HG02852 (cell line): Measurements from ENCODE around the gene PCP2.

Experiments used
- ATAC-seq: cut with Tn5 transposase; IDR thresholded peaks from one replicate; pipeline ENCODE4 v1.9.1; 2021; ENCODE audit warnings: mild to moderate bottlenecking, moderate library complexity; ENCODE audit not compliant: unreplicated experiment

PCP2 gene

DNA sequence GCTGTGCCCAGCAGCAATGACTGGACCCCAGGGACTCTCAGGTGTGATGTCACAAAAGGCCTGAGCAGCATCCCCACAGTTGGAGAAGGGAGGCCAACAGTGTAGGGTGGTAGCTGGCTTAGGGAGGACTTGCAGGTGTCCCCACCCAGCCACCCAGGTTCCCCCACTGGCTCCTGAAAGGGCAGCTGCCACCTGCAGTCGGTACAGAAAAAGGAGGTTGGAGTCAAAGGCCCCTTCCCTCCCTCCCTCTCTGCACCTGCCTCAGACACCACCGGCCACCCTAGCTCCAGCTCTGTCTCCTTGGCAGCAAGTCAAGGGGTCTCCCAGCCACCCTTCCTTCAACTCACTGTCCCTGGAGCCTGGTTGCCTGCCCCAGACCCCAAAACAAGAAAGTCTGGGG is at the start of gene PCP2:
Gene PCP2, minus strand, starts transcription at position 22 of the 400 bp plus-strand sequence. CDS start 262 bp downstream, outside the sequence.
- no peak for ATAC-seq

DNA sequence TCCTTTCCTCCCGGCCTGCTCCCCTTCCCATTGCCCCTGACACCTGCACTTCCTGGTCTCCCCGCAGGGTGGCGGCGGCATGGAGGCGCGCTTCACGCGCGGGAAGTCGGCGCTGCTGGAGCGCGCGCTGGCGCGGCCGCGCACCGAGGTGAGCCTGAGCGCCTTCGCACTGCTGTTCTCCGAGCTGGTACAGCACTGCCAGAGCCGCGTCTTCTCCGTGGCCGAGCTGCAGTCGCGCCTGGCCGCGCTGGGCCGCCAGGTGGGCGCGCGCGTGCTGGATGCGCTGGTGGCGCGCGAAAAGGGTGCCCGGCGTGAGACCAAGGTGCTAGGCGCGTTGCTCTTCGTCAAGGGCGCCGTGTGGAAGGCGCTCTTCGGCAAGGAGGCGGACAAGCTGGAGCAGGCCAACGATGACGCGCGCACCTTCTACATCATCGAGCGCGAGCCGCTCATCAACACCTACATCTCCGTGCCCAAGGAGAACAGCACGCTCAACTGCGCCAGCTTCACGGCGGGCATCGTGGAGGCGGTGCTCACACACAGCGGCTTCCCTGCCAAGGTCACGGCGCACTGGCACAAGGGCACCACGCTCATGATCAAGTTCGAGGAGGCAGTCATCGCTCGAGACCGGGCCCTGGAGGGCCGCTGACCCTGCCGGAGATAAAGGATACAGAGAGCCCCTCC is 48.8 kb upstream of the PCP2 start:
- no peak for ATAC-seq

DNA sequence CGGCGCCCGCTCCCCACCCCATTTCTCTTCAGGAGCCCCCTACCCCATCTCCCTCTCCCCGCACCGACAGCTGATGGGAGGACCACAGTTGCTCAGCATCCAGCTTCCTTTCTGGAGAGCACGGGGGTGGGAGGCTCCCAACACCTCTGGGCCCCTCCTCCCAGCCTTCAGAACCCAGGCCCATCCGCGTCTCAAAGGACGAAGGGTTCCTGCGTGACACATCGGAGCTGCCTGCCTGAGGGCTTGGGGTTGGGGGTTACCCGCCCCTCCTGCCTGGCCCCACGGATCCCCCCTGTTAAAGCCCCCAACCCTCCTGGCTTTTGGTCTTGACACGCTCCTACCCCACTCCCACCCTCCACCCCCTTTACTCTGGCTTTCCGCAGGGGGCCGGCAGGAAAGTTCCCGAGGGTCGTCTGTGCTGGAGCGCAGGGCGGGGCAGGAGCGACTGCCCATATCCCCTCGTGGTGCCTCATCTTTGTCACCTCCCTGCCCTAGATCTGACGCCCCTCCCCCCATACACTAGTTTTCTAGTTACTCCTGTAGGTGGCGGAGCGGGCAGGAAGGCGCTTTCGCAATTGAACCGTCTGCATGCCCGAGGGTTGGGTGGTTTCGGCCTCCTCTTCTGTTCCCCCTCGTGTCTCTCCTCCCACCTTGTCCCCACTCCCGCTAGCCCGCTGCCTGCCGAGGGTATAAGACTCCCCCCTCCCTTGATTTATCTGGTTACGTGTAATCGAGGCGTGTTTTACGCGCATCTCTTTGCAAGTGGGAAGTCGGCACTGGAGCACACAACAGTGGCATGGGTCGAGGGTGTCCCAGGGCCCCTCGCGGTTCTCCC is 48.0 kb upstream of the PCP2 start:
- ATAC-seq = no peak

DNA sequence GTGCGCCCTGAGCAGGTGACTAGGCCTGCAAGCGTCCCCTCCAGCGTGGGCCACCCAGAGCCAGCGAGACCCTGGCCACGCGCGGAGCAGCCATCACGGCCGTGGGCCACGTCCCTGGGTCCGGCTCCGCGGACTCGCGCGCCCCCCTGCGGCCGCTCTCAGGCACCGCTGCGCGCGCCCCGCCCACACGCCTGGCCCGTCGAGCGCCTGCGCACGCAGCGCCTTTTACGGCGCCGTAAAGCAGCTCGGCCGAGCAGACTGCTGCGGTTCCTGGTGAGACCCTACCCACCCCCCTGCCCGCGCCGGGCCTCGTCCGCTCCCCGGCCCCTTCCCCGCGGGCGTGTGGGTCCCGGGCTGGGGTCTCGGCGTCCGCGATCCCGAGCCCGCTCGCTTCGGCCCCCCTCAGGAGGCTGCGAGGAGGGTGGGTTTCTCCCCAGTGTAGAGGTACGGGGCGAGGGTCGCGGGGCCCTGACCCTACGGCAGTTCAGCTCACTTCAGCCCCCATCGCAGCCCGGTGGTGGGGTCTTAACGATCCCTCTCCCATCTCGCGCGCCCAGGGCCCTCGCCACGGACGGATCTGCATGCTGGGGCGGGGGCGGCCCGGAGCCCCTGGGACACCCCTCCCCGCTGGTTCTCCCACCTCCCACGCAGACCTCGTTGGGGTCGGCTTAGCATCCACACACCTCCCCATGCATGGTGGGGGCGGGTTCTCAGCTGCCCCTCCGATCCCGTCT is 47.3 kb upstream of the PCP2 start, which contains the start of gene TRAPPC5:
Gene TRAPPC5, plus strand, starts transcription at position 228 of the 734 bp plus-strand sequence. CDS start 1,421 bp downstream, outside the sequence.
- ATAC-seq = no peak

GRCh38 chr19:7679771-7680605 is 46.5 kb upstream of the PCP2 start:
- ATAC-seq = no peak

GRCh38 chr19:7678971-7679751 is 45.6 kb upstream of the PCP2 start:
- no peak for ATAC-seq

GRCh38 chr19:7677669-7678311 is 44.3 kb upstream of the PCP2 start:
- no peak for ATAC-seq

- no peak for ATAC-seq
Observed at GRCh38 chr19:7676854-7677253, 43.3 kb upstream of the PCP2 start, which contains the start of gene MCEMP1. Gene MCEMP1 (plus strand): TSS chr19:7677090. CDS start chr19:7677121, 31 bp downstream.

GRCh38 chr19:7676376-7676775 is 42.9 kb upstream of the PCP2 start:
- no peak for ATAC-seq

GRCh38 chr19:7674010-7675005 is 40.8 kb upstream of the PCP2 start:
- no peak for ATAC-seq

- no peak for ATAC-seq
Observed at GRCh38 chr19:7672522-7672921, 39.0 kb upstream of the PCP2 start.

GRCh38 chr19:7670790-7671189 is 37.3 kb upstream of the PCP2 start:
- ATAC-seq = no peak

GRCh38 chr19:7670150-7670783 is 36.7 kb upstream of the PCP2 start:
- no peak for ATAC-seq

DNA sequence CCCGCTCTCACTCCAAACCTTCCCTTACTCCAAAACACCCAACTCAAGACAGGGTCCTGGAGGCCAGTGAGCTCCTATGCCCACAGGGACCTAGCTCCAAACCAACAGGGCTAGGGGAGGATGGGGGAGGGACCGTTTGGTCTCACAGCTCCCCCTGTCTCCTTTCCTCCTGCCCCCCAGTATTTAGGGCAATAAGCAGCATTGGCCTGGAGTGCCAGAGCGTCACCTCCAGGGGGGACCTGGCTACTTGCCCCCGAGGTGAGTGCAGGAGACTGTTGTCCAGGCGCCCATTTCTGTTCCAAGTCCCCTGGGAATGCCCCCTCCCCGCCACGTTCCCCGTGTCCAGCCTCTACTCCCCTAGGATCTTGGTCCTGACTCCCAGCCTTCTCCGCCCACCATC is 36.1 kb upstream of the PCP2 start:
- ATAC-seq = no peak

DNA sequence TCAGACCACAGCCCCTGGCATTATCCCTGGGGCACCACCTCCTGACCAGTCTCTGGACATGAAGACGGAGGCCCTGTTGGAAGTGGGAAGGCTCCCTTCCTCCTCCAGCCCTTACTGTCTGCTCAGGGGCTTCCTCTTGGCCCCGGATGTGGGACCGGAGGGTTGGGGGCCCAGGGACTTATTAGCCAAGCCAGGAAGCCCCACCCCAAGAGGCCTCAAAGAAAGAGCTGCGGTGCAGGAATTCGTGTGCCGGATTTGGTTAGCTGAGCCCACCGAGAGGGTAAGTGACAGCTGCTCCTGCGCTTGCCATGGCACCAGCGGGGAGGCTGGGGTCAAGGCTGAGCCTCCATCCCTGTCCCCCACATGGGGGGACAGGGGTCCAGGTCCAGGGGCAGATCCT is 35.3 kb upstream of the PCP2 start, which contains the start of gene RETN:
Gene RETN, plus strand, starts transcription at position 208 of the 400 bp plus-strand sequence. CDS start 278 bp downstream, outside the sequence.
- no peak for ATAC-seq

DNA sequence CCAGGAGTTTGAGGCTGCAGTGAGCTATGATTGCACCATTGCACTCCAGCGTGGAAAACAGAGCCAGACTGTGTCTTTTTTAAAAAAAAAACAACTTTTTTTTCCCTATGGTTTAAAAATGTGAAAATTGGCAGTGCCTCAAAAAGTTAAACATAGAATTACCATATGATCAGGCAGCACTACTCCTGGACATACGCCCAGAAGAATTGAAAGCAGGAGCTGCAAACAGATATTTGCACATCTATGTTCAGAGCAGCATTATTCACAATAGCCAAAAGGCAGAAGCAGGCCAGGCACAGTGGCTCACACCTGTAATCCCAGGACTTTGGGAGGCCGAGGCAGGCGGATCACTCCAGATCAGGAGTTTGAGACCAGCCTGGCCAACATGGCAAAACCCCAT is 31.6 kb upstream of the PCP2 start:
- no peak for ATAC-seq

DNA sequence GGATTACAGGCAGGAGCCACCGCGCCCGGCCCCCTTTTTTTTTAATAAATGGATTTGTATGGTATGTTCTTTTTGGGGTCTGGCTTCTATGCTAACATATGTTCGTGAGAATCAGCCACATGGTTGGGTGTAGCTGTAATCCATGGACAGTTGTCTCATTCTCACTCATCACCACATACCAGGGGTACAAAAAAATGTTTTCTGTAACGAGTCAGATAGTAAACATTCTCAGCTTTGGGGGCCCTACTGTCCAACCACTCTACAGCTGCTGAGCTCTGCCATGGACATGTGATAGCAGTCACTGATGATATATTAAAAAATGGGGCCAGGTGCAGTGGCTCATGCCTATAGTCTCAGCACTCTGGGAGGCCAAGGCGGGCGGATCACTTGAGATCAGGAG is 30.2 kb upstream of the PCP2 start:
- no peak for ATAC-seq
